GM20000 (cell line): ENCODE measurements around the gene TRAPPC13.

Experiments used
- DNase-seq: peaks from one replicate; pipeline ENCODE4 v3.0.0; 2012; ENCODE audit warnings: low spot score
- TF ChIP-seq, protein P1 (sequence below): IDR thresholded peaks from 2 replicates; pipeline ENCODE4 v1.5.1; 2012; ENCODE audit warnings: mild to moderate bottlenecking, control low read depth; ENCODE audit errors: extremely low read depth, missing control alignments

The TRAPPC13 gene

DNA sequence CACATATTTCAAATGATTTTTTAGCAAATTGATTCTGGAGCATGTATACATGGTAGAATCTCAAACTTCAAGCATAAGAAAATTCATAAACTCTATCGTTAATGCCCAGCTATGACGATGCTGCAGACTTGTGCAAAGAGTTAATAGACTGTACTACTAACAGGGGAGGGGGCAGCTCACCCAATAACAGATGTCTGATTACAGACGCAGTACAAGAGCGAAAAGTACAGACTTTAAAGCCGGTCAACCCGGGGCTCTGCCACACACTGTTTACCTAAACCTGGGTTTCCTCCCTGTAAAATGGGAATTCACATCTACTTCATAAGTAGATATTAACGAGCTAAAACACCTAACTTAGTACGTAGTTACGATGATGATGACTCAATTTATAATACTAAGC is 1.3 kb upstream of the TRAPPC13 start:
- DNase-seq = no peak
- TF ChIP-seq, protein P1, sequence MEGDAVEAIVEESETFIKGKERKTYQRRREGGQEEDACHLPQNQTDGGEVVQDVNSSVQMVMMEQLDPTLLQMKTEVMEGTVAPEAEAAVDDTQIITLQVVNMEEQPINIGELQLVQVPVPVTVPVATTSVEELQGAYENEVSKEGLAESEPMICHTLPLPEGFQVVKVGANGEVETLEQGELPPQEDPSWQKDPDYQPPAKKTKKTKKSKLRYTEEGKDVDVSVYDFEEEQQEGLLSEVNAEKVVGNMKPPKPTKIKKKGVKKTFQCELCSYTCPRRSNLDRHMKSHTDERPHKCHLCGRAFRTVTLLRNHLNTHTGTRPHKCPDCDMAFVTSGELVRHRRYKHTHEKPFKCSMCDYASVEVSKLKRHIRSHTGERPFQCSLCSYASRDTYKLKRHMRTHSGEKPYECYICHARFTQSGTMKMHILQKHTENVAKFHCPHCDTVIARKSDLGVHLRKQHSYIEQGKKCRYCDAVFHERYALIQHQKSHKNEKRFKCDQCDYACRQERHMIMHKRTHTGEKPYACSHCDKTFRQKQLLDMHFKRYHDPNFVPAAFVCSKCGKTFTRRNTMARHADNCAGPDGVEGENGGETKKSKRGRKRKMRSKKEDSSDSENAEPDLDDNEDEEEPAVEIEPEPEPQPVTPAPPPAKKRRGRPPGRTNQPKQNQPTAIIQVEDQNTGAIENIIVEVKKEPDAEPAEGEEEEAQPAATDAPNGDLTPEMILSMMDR = no peak

DNA sequence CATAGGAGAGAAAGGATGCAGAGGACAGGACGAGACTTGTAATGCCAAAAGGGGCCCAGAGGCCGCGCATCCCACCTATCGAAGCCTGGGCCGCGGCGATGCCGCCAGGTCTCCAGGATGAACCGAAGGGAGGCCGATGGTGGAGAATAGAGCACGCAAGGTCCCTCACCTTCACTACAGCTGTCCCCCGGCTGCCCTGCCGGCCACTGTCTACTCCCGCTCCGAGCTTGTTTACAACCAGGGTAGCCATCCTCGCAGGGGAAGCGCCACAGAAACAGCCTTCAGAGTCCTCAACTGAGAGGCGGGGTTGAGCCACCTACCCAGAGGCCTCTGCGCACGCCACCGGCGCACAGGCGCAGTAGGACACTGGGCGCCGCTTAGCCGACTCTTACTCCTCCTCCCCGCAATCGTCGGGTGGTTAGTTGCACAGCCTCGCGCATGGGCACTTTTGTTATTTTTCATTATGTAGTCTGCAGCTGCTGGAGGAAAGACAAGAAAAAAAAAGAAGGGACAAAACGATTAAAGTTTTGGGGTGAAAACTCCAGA is 729 bp upstream of the TRAPPC13 start, which contains the start of gene TRIM23:
Gene TRIM23, minus strand, starts transcription at position 309 of the 546 bp plus-strand sequence. Its CDS starts 59 bp downstream, at position 250.
- DNase-seq = peak; percentile 83
- TF ChIP-seq, protein P1 = no peak

DNA sequence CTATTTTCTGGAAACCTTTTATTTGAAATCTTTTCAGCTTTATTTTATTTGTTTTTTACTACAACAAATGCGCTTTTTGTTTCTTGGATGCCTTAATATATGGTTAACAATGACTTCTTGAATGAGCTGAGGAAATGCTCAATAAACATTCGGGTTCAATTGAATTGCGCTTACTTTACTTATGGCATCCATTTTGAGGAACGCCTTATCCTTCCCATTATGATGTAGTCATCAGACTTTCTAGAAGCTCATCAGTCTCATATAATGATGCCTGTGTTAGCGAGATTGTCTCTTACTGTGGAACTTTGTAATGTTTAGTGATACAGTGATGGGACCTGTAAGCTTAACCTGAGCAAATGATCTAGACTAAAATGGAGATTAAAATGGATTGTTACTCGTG is 916 bp downstream of the TRAPPC13 start:
- TF ChIP-seq, protein P1 = no peak

DNA sequence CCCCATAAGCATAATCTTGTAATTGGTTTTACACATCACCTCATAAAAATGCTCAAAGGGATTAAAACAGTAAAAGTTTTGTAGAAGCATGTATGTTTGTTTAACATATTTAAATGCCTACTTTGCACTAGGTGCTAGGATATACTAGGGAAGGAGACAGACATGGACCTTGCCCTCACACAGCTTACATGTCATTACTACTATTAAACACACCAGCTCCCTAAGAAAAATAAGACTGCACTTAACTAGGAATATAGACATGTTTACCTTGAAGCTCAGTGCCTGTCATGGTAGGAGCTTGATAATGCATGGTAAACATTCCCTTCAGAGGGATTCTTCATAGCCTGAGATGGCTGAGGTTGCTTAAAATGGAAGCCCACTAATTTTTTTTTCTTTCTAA is 6.2 kb downstream of the TRAPPC13 start:
- TF ChIP-seq, protein P1 = no peak
- no peak for DNase-seq

More for the DNA sequence above, 916 bp downstream of the TRAPPC13 start:
- DNase-seq = no peak

DNA sequence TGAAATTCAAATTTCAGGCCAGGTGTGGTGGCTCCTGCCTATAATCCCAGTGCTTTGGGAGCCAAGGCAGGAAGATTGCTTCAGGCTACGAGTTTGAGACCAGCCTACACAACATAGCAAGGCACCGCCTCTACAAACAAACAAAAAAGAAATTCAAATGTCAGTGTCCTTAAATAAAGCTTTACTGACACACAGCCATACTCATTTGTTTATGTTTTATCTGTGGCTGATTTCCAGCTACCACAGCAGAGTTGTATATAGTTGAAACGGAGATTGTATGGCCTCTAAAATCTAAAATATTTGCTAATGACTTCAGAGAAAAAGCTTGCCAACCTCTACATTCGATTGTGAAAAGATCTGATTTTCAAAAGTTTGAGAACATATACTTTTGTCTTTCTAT is 15.4 kb downstream of the TRAPPC13 start:
- TF ChIP-seq, protein P1 = no peak
- DNase-seq = no peak

DNA sequence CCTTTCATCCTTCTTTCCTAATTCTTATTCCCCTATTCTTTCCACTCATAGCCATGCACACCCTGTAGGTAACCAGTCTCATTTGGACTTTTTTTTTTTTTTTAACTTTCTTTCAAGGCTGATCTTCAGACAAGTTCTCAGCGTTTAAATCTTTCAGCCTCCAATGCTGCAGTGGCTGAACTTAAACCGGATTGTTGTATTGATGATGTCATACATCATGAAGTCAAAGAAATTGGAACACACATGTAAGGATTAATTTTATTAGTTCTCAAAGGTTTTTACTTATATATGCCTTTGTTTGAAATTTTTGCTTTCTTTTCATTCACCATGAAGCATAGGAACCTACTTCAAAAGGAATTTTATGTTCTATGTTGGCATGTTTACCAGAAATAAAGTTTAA is 22.1 kb downstream of the TRAPPC13 start:
- TF ChIP-seq, protein P1 = no peak
- no peak for DNase-seq

DNA sequence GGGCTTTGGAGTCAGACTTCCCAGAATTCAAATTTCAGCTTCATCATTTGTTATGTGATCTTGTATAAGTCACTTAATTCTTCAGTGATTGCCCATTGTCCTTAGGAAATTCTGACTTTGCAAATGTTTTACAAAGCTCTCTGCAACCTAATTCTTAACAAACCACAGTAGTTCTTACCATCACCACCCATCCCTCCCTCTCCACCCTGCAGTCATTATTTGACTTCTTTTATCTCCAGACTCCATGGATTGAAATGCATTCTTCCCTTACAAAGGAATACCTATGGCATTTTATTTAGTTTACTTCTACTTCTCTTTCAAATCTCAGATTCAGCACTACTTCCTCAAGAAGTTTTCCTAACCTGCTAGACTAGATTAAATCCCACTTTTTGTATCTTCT is 23.1 kb downstream of the TRAPPC13 start:
- TF ChIP-seq, protein P1 = no peak
- DNase-seq = no peak
